NCI-H2227 treated with DMSO at 0.1 percent for 48 hours (cell line): ENCODE data around the gene APMAP.
"Not testable (repeated sequence)": the region's sequence is repeated elsewhere in the genome, so short reads cannot be mapped to it uniquely, and the experiment has no call there.

Source experiments
- DNase-seq: peaks from one replicate; lab custom pipeline; 2025; lab: John Stamatoyannopoulos, UW

Gene APMAP

DNA sequence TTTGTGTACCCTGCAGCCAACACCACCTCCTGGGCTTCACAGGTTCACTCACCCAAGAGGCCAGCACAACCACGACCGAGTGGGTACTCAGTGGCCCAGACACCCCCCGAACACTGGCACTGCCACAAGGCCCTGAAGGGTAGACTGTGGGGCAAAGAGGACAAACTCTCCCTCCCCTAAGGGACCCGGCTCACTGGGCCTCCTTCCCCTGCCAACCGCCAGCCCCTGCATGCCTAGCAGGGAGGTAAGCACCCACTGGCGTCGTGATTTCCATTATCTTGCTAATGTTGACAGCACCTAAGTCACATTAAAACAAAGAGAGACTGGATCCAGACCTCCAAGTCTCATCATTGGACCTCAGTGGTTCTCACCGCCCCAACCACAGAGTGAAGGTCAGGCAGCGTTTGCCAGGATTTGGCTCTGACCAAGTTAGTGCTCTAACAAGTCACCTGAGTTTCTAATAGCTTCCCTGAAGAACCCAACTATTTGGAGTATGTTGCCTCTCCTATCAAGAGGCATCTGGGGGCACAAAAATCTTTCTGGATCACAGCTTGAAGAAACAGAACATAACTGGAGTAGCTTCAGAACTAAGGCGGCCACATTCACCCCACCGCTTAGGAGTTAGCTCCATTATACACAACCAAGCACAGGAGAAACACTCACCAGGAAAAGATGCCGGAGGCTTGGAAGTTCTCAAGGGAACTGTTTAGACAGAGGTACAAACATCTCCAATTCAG is 14.0 kb upstream of the APMAP start:
- no peak for DNase-seq

DNA sequence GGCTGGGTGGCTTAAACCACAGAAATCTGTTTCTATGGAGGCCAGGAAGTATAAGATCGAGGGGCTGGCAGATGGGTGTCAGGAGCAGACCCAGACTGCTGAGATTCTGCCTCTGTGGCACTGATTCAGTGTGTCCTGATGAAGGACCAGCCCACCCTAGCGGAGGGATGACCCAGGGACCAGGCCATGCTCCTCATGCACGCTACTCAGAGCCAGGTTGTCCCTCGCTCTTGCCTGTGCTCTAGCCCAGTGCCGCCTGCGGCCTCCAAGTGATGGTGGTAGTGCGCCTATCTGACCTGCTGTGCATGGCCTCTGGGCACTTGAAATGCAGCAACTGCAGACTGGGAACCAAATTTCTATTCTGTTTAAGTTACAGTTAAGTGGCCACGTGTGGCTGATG is 13.1 kb upstream of the APMAP start:
- DNase-seq, result no peak

DNA sequence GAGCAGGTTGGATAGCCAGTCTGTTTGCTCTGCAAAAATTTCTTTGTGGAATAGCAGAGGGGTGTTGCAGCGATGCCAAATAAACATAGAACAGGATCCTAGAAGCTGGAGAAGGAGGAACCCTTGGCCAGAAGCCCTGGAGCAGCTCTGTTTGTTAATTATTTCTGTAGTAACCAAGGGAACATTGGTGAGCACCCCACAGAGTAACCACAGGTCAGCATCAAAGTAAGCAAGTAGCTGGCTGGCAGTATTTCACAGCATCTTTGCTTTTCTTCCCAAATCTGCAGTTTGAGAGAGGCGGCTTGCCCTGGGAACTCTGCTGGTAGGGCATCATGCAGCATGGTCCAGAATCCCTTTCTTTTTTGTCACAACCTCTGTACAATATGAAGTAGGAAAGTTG is 12.7 kb upstream of the APMAP start:
- no peak for DNase-seq

DNA sequence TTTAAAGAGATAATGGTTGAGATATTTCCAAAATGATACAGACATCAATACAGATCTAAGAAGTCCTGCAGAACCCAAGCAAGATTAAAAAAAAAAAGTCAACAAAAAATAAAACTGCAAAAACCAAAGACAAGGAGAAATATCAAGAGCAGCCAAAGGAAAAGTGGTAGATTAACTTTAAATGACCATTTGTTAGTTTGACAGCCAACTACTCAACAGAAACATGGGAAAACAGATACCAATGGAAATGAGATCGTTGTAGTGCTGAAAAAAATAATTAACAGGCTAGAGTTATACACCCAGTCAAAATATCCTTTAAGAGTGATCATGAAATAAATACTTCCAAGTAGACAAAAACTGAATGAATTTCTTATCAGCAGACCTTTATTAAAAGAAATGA is 10.5 kb upstream of the APMAP start:
- no peak for DNase-seq

DNA sequence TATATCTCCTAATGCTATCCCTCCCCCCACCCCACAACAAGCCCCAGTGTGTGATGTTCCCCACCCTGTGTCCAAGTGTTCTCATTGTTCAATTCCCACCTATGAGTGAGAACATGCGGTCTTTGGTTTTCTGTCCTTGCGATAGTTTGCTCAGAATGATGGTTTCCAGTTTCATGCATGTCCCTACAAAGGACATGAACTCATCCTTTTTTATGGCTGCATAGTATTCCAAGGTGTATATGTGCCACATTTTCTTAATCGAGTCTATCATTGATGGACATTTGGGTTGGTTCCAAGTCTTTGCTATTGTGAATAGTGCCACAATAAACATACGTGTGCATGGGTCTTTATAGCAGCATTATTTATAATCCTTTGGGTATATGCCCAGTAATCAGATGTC is 8.8 kb upstream of the APMAP start:
- DNase-seq, result not testable (repeated sequence)

DNA sequence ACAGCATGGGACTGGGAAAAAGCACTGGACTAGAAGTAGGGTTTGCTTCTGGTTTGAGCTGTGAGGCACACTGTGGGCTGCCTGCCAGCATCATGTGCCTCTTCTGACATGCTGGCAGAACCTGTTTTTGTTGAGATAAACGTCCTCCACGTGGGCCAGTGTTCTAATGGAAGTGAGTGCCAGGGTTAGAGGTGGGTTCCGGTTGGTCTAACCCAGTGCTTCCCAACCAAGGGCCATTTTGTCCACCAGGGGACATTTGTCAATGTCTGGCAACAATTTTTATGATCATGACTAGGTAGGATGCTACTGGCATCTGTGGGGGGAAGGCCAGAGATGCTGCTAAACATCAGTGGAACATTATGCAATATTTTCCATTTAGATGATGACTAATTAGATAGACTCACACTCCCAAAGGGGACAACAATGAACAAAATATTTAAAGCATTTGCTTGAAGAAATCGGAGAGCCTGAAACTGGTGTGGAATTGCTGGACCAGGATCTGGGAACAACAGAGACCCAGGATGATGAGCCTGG is 7.8 kb upstream of the APMAP start:
- DNase-seq, result no peak

DNA sequence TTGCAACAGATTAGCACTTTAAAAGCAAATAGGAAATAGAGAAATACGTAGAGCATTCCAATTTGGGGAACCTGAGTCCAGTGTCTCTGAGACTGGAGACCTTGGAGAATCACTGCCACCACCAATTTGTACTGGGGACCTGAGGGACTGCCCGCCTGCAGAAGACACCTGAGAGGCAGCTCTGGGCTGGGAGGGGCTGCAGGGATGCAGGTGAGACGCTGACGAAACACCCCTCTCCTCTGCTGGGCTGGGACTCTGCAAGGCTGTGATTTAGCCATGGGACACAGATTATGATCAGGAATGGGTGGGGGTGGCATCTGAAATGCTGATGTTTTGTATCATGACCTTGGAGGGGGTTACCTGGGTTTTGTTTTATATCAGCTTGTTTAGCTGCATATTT is 7.0 kb upstream of the APMAP start:
- DNase-seq, result no peak

DNA sequence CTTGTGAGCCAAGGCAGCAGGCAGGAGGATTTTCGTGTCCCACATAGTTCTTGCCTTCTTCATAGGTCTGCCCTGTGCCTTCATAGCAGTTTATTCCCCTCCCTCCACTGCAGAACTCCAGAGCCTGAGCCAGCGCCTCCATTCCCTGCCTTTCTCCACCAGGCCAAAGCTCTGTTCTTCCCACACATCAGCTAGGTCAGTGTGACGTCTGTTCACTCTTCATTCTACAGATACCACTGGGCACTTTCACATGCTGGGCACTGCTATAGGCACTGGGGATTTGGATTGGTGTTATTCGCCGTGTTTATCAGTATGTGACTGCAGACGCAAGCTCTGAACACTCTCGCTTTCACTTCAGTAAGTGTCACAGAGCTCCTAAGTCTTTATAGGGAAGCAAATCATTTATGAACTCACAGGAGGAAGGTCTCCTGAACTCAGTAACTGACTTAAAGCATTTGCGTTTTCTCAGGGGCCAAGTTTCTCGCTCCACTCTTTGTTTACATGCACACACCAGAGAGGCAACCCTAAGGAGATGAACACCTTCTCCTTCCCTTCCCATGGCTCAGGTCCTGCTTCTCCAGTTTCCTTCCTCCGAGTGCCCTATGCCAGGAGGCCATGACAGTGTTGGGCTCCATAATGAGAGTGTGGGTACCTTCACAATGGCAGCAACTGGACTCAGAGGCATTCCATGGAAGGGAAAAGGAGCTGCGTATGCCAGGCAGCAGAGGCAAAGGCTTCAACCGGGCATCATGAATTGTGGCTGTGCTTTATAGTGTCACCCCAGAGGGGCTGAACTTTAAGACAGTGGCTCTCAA is 6.3 kb upstream of the APMAP start:
- no peak for DNase-seq

DNA sequence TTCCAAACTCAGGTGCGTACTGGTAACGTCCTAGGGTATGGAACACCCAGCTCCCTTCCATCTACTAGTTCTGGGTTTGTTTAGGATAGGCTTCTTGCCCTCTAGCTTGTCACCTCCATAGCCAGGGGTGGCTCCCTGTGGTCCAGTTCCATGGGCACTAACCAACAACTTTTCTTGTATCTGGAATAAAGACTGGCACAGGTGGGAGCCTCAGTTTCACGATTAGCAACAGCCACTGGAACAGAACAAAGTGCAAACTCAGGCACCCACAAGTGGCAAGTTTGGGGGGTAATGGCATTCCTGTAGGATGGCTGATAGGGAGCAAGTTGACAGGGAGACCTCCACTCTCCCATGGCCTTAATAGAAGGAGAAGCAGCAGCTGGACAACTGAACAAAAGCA is 5.6 kb upstream of the APMAP start:
- no peak for DNase-seq

DNA sequence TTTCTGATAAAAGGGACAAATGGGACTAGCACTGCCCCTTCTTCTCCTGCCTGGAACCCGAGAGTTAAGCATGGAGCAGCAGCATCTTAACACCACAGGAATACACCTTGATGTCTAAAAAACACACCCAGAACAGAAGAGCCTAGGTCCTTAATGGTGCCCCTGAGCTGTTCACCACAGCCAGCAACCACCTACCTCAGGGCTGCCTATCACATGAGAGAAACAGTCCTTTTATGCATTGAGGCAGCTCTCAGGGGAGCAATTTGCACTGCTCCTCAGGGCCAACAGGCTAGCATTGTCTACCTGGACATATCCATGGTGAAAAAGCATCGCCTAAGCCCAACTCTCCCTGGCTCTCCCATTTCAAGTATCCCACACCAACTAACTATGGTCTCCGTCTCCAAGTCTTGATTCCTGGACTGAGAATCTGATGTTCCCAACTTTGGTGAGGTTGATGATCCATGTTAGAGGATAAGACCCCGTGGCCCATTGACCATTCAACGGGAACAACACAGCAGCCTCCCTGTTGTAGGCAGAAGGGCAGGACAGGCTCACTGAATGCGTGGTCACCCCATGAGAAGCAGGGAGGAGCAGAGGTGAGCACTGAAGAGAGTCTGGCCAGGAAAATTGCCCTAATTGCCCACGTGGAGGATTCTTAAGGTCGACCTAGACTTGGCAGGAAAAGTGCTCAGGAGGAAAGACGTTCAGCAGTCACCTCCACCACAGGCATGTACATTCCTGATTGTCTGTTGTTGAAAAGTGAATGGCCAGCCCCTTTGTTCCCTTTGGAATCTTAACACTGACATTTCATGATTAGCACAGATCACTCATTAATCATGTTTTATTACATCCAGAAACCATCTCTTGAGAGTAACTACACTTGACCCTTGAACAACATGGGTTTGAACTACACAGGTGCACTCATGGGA is 4.2 kb upstream of the APMAP start:
- DNase-seq, result no peak

DNA sequence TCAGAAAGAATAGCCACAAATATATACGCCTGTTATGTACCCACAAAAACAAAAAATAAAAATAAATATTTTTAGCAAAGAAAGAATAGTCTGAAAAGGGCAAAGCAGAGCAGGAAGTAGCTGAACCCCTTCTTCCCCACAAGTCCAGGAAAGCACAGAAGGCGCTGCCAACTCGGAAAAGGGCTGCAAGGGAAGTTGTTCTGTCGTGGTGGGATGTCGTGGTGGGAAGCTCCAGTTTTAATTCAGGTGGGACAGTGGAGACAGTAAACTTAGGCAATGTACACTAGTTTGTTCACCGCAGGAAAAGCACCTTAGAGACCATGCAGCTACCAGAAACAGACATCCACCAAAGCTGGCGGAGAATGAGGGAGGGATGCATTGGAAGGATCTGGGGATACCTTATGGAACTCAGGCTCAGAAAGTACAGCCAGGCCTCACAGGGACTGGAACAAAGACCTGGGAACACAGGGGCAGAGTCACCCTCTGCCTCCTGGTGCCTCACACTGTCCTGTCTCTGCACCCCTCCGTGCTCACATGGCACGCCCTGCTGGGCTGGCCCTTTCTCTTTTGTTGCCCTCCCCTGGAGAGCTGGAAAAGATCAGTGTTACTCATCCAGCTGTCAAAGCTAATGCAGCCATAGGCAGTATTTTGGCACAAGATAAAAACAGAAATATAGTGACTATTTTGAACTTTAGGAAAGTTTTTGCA is 3.3 kb upstream of the APMAP start:
- no peak for DNase-seq

DNA sequence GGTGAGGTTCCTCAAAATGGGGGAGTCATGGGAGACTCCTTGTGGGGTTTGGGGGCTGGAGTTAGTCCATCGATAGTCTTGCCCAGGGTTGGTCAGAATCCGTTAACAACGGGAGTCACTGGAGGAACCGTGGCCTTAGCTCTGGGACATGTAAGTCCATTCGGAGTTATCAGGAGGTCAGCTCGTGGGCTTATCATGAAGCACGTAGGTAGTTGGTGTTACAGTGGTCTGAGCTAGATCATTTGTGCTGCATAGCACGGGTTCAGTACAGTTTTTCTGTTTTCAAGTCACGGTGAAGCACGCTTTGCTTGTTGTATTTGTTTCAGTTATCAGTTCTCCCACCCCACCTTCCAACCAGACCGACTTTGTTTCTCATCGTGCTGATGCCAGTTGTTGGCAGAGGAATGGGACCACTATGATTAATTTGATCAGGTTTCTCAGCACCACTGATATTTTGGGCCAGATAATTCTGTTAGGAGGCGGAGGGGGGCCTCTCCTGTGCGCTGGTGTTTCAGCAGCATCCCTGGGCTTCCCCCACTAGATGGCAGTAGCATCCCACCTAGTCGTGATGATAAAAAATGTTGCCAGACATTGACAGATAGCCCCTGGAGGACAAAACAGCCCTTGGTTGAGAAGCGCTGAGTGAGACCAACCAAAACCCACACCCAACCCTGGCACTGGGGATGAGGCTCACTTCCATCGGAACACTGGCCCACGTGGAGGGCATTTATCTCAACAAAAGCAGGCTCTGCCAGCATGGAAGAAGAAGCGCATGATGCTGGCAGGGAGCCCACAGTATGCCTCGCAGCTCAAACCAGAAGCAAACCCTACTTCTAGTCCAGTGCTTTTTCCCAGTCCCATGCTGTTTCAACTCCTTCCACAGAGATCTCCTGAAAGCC is 2.2 kb upstream of the APMAP start:
- DNase-seq, result peak; percentile 86

DNA sequence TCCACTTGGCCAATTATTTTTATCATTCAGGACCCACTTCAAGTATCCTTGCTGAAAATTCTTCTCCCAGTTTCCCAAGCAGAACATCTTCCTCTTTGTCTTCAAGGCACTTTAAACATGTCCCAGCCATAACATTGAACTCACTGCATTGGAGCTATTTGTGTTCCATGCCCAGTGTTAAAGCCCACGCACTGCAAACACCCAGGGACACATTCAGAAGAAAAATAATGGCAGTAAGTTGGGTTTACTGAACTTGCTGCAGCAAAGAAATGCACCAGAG is 1.6 kb upstream of the APMAP start:
- DNase-seq, result no peak

DNA sequence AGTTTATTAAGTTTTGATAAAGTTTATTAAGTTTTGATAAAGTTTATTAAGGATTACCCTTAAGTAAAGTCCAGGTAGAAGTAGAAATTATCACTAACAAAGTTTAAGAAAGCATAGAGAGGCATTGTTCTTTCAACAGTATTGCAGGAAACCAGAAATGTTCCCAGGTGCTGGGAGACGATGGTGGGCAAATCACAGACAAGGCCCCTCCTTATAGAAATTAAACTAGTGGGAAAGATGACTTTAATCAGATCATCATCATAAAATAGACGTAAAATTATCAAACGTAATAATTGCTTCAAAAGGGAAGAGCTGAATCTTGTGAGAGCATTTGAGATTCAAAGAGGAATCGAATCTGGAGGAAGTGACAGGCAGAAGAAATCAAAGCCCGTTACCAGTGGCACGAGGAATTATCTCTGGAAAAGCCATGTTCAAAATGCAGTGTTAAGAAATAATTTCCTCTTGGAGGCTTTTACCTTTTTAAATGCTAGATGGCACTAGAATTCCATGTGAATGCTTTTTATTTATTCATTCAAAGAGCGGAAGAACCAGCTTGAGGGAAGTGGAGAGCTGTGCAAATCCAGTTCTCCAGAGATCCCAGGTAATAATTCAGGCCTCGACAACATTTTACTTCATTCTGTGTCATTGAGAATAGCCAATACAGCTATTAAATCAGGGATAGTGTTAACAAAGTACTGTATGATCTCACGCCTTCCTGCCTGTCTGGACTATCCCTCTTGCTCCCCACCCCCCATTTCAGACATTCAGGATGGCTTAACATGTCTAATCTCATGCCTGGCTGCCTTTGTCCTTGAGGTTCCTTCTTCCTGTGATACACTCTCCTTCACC is 1.0 kb upstream of the APMAP start:
- peak; percentile 36 for DNase-seq

DNA sequence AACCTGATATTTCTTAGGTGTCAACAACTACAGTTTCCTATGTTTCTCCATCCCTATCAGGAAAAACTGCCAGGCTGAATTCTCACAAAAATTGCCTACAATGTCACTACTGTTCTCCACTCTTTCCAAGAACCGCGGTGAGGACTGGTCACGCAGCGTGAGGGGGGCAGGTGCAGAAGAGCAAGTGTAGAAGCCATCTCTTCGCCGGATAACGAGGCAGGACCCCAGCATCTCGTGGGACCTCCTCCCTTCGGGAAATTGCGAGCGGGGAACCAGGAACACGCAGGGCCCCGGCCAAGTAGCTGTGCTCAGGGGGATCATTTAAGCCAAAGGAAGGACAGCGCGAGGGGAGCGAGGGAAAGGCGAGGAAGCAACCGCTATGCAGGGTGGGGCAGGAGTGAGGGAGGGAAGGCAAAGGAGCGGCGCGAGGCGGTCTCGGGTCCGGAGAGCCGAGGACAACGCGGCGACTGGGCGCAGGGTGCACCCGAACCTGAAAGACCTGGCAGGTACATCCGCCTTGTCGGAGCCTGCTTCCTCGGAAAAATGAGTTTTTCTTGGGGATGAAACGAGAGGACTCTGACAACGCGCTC is 559 bp downstream of the APMAP start:
- DNase-seq, result no peak

DNA sequence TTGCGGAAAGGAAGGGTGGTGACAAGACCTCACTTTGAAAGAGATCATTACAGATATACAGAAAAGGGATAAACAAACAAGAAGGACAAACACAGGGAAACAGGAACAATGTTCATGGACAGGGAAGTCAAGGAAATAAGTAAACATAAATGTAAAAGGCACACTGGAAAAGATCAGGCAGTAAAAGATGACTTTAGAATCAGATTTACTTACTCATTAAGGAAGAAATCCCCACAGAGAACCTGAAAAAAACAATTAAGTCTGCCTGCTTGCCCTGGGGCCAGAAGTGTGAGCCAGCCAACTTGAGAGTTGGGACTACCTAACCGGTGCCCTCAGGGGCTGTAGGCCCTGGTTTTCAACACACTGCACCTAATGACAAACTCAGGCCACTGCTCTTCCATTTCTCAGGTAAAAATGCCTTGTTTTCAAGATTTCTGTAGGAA is 1.7 kb downstream of the APMAP start:
- no peak for DNase-seq

DNA sequence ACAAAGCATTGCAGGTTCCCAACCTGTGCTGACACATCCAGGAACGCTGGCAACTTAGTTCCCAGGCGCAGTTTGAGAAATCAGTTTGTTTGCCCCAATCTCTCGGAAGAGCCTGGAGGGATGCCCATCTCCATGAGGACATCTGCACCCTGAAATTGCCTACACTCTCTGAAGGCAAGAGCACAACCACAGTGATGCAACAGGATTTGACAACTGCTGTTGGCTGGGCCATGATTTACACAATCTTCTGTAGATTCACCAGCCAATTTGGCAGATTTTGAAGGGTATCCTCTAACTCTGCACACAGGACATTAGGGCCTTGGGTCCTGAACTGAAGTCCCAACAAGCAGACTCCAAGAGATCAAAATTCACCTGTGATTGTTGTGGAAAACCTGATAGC is 3.4 kb downstream of the APMAP start:
- no peak for DNase-seq

DNA sequence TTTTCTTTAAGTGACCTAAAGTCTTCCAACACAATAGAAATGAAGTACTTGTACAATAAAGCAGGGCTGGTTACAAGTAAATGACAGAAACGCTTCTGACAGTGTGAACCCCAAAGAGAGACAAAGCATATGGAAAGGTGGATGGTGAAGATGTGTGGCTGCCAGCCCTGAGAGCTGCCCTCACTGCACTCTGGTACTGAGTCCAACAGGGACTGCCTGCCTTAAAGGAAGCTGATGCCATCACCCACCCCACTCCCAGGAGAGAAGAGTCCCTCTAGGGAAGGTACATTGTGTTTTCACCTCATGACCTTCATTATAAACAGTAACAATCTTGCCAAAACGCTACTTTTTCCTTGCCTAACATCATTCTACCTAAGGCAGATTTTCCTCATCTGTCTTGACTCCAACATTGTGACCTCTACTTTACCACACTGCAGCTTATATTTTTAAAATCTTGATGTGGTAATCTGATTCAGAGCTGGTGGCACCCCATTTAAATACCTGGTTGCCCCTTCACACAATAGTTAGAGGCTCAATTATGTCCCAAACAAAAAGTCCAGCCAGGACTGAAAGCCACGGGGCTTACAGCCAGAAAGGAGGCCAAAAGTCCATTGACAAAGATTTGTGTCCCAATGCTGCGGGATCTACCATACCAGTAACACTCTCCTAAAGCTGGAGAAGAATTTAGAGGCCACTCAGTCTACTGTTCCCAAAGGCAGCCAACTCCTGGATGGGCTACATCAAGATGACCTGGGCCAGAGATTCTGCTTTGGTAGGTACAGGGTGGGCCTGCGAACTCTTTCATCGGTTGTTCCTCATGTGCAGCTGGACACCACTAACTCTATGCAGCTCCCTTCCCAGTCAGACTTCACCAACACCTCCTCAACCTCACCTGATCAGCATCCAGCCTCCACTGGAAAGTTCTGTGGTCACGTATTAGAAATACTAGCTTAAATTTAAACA is 4.4 kb downstream of the APMAP start:
- no peak for DNase-seq
